Heart right ventricle (tissue), 16 donors: Measurements from ENCODE around the gene BBS1. TPM values are rescaled to one million over a fixed set of nuclear protein-coding genes. Genes with fewer than 3 reads are reported as not detected.

Experiments used
- ATAC-seq, 8 donors: fragments of 200-7000 bp; cut with Tn5 transposase; one replicate each; pipeline ENCODE4 v1.9.1; 2020; ENCODE audit warnings: mild to moderate bottlenecking in 8 of 8, moderate library complexity in 8 of 8, moderate number of reproducible peaks in 1 of 8
- DNase-seq, 2 donors: peaks; one replicate each; pipeline ENCODE4 v3.0.0-alpha.2; 2020
- H3K27ac ChIP-seq, 10 donors: fragments of 200-600 bp; sonication (generic) in 2 of 10; one replicate each; pipeline versions ENCODE4 v1.5.0 to v1.8.0; 2020 to 2022; ENCODE audit warnings: mild to moderate bottlenecking in 3 of 10
- H3K27me3 ChIP-seq, 7 donors: fragments of 200-600 bp; one replicate each; pipeline ENCODE4 v1.8.0; 2021 to 2022; ENCODE audit warnings: mild to moderate bottlenecking in 2 of 7
- H3K36me3 ChIP-seq, 9 donors: fragments of 200-600 bp; sonication (generic) in 1 of 9; one replicate each; pipeline versions ENCODE4 v1.5.0 to v1.8.0; 2020 to 2022; ENCODE audit warnings: mild to moderate bottlenecking in 2 of 9
- H3K4me1 ChIP-seq, 9 donors: fragments of 200-600 bp; sonication (generic) in 1 of 9; one replicate each; pipeline versions ENCODE4 v1.5.0 to v1.8.0; 2020 to 2022; ENCODE audit warnings: mild to moderate bottlenecking in 4 of 9
- H3K4me3 ChIP-seq, 10 donors: fragments of 200-600 bp; sonication (generic) in 2 of 10; one replicate each; pipeline versions ENCODE4 v1.5.0 to v1.8.0; 2020 to 2022; ENCODE audit warnings: mild to moderate bottlenecking in 7 of 10, moderate library complexity in 2 of 10
- H3K9me3 ChIP-seq, 11 donors: fragments of 200-600 bp in 10 of 11; sonication (generic) in 2 of 11; one replicate each; pipeline versions ENCODE4 v1.5.0 to v1.8.0; 2013 to 2022; ENCODE audit warnings: mild to moderate bottlenecking in 2 of 11, control low read depth in 1 of 11, moderate library complexity in 1 of 11
- CTCF ChIP-seq, 9 donors: fragments of 200-600 bp; sonication (generic) in 2 of 9; IDR thresholded peaks; one replicate each; pipeline versions ENCODE4 v1.5.0 to v1.8.0; 2021 to 2022; ENCODE audit warnings: antibody characterized with exemption in 9 of 9, mild to moderate bottlenecking in 5 of 9, moderate library complexity in 1 of 9
- WGBS, 2 donors: extraction: QIAGEN DNeasy Blood & Tissue Kit; methylation state at CpG; one replicate each; pipeline ENCODE4 v1.1.7; 2013; ENCODE audit warnings: inconsistent platforms in 1 of 2; 5-methylcytosine and 5-hydroxymethylcytosine counted together
- intact Hi-C, 10 donors: fragments of 100-400 bp; cut with DNase I; formaldehyde crosslinking; loops; one replicate each; pipeline versions ENCODE4 v1.11.1 to v1.14.2; 2022
- polyA plus RNA-seq, 2 donors: library from polyadenylated mRNA; stranded (reverse); fragments of 200-250 nt; gene quantifications; one replicate each; pipeline ENCODE4 v1.2.3, GENCODE V29; 2013
- total RNA-seq, 10 donors: library from RNA; stranded (reverse); fragmentation: NEBNext Ultra II Directional in 3 of 10; extraction: Animal tissue kit (Norgen Biotek cat#: 25700) in 3 of 10; gene quantifications; one replicate each; pipeline versions ENCODE4 v1.2.1 to v1.2.4, GENCODE V29; 2021 to 2023
- donor health status: Arrhythmogenic right ventricular cardiomyopathy.
- donor health status: ischemic (EF 13 %, LVEDD 7.1; RV severe dilation, severe dysfunction).
- donor health status: healthy with polysubstance abuse.
- donor health status: DM: no; HTN: yes; CAD: no.
- donor health status: DM: no; HTN: no; CAD: no.
- donor health status: ischemic (EF 25% LVEDD 6.9; RV normal size, moderate dysfunction).
- donor health status: ischemic (EF 25% LVEDD 5.7; RV mildly dilated, moderate dysfunction).
- donor health status: healthy.
- donor health status: DM: yes; HTN: yes; CAD: no.
- donor health status: Ischemic cardiomyopathy.
- donor health status: ischemic (EF 35%, LVEDD 5.7; RV mildly dilated, moderate dysfunction).
- donor health status: nonischemic (EF 11% LVEDD 7.7; RV severe dilation, severe dysfunction).
- donor health status: DM: yes; HTN: yes; CAD: no.
- donor health status: PGD.
- donor health status: ischemic (EF 29% LVEDD 5.4; RV normal size, mild dysfunction).
- donor health status: nonischemic (EF 23%, LVEDD 6.1; RV moderate dilation, normal function).

The BBS1 gene
- total and polyA plus RNA-seq, 12 donors: 9.6 to 23.9 (median 16.8) TPM

GRCh38 chr11:66549696-66550095 lies 39.3 kb downstream of the BBS1 start:
- H3K27ac ChIP-seq: no peak overlapping the region

GRCh38 chr11:66550887-66551286 lies 40.5 kb downstream of the BBS1 start:
- 83 to 88% methylated on average over 4 of the region's 4 CpGs for WGBS, 2 donors
- Histone ChIP-seq H3K4me1 (peaks cover 0 to 12% (median 9%) of the 10 kb centered on the region in 9 donors), H3K27me3 (peaks cover 0 to 5% (median 0%) of the 10 kb centered on the region in 7 donors), H3K36me3 (no peaks in the 10 kb centered on the region), H3K4me3 (no peak overlapping the region), H3K27ac (no peak overlapping the region), H3K9me3 (no peaks in the 10 kb centered on the region)
- TF ChIP-seq CTCF (IDR thresholded peaks at IDR 0.05): no peak
- ATAC-seq: no peak
- no peak for DNase-seq
- intact Hi-C loops: no loop called here

More at GRCh38 chr11:66549696-66550095, 39.3 kb downstream of the BBS1 start:
- Histone ChIP-seq H3K4me1 (peaks cover 0 to 21% (median 18%) of the 10 kb centered on the region in 9 donors), H3K27me3 (no peaks in the 10 kb centered on the region), H3K36me3 (no peaks in the 10 kb centered on the region), H3K9me3 (no peaks in the 10 kb centered on the region), H3K4me3 (no peak overlapping the region)
- intact Hi-C loops: loop anchor here in 1 of 10 donors (10.0 kb wide), 1 partner anchor 895 kb away; the partner anchor contains the start of gene CORO1B
- ATAC-seq (no peak), DNase-seq (no peak)
- 80 to 86% methylated on average over 3 of the region's 3 CpGs for WGBS, 2 donors
- TF ChIP-seq CTCF (IDR thresholded peaks at IDR 0.05): no peak

- H3K9me3 ChIP-seq: no peaks in the 10 kb centered on the region
- no peak for ATAC-seq
- intact Hi-C loops: no loop called here
- no peaks in the 10 kb centered on the region for H3K36me3 ChIP-seq
- H3K4me3 ChIP-seq: no peak overlapping the region
- 79 to 80% methylated on average over 5 of the region's 5 CpGs for WGBS, 2 donors
- no peak for DNase-seq
- H3K27me3 ChIP-seq: peaks cover 0 to 30% (median 16%) of the 10 kb centered on the region in 7 donors
- TF ChIP-seq CTCF (IDR thresholded peaks at IDR 0.05): no peak
- H3K4me1 ChIP-seq: peaks cover 4 to 9% (median 7%) of the 10 kb centered on the region in 9 donors
- H3K27ac ChIP-seq: no peak overlapping the region
These were observed 44.2 kb downstream of the BBS1 start for GRCh38 chr11:66554602-66555001.

- Histone ChIP-seq H3K4me3 (no peak overlapping the region), H3K27ac (no peak overlapping the region), H3K36me3 (no peaks in the 10 kb centered on the region), H3K4me1 (peaks cover 4 to 9% (median 7%) of the 10 kb centered on the region in 9 donors), H3K9me3 (no peaks in the 10 kb centered on the region), H3K27me3 (peaks cover 0 to 30% (median 16%) of the 10 kb centered on the region in 7 donors)
- ATAC-seq (no peak), DNase-seq (no peak)
- WGBS, 2 donors: 52 to 67% methylated on average over 3 of the region's 3 CpGs
- no peak for TF ChIP-seq CTCF (IDR thresholded peaks at IDR 0.05)
- intact Hi-C loops: no loop called here
These were observed 45.0 kb downstream of the BBS1 start for GRCh38 chr11:66555416-66555815.
